Measurements from ENCODE around the gene KIF1A. TPM values are rescaled to one million over a fixed set of nuclear protein-coding genes. Genes with fewer than 3 reads are reported as not detected.

KIF1A gene
- total and polyA plus RNA-seq, 2 of the 8 experiments (the other 6 are each of a cell fraction or from before 2014, with no cell fraction given) = 61.3 to 281 TPM

DNA sequence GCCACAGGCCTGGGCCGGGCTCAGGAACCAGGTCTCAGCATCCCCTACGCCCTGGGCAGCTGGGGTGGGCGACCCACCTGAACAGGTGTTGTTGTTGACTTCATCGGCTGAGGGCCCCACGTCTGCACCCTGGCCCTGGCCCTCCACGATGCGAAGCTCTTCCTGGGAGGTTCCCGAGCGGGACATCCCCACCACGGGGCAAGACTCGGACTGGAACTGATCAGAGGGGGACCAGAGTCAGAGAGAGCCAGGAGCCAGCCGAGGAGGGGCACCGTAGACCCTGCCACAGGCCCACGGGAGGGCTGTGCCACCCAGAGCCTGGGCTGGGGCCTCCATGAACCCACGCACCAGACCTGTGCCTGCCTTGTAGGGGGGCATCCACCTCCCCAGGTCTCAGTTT lies 74.1 kb downstream of the KIF1A start:
- no peaks in the 10 kb centered on the region for H3K27me3 ChIP-seq (replicated peaks in 1 of 4; ENCODE audit: control insufficient read depth in 3 of 4, extremely low read depth in 1 of 4, insufficient read depth in 3 of 4, low read length in 3 of 4)
- H3K4me3 ChIP-seq (ENCODE audit: extremely low read depth in 1 of 4, insufficient read depth in 2 of 4, low read depth in 3 of 4, low read length in 4 of 4) = no peak overlapping the region
- 97% methylated on average over 10 of the region's 15 CpGs; no CpG with 5 or more reads in 1 of the 2 experiments for WGBS, 2 experiments (ENCODE audit: extremely low coverage in 1 of 2, insufficient coverage in 1 of 2, insufficient read length in 1 of 2, insufficient replicate concordance in 2 of 2, low coverage in 1 of 2, low lambda C conversion rate in 2 of 2, missing lambda C conversion rate in 1 of 2)
- no peak overlapping the region for H2BK15ac ChIP-seq (ENCODE audit: low read length)
- H3K4ac ChIP-seq (replicated peaks; ENCODE audit: insufficient read length, low read depth, low read length) = no peak overlapping the region
- H3K4me2 ChIP-seq (ENCODE audit: insufficient read depth in 1 of 2, low read depth in 2 of 2, low read length in 2 of 2) = no peak overlapping the region
- no peak overlapping the region for H2BK20ac ChIP-seq (ENCODE audit: low read length)
- no peak overlapping the region for H3K27ac ChIP-seq (ENCODE audit: low read depth, low read length)
- ChIA-PET CTCF (ENCODE audit: partially characterized antibody) (no interaction called here), POLR2A (ENCODE audit: partially characterized antibody) (interaction anchor here (0.9 to 3.4 kb wide), 6 partner anchors 10 to 32 kb away, joined by 3 to 21 read pairs (median 6); no protein-coding TSS in a partner anchor)
- H4K8ac ChIP-seq (ENCODE audit: extremely low read depth, insufficient read depth, low read length) = no peak overlapping the region
- H3K23me2 ChIP-seq (ENCODE audit: low read depth, low read length) = no peaks in the 10 kb centered on the region
- no peak overlapping the region for H4K91ac ChIP-seq (replicated peaks; ENCODE audit: insufficient read length, low read length)
- H2BK12ac ChIP-seq (ENCODE audit: low read depth, low read length) = no peak overlapping the region
- no peak overlapping the region for H3K14ac ChIP-seq (ENCODE audit: insufficient read length)
- H3K4me1 ChIP-seq (replicated peaks in 1 of 4; ENCODE audit: control insufficient read depth in 3 of 4, insufficient read depth in 4 of 4, low read length in 3 of 4) = no peaks in the 10 kb centered on the region
- no peak overlapping the region for H3K23ac ChIP-seq (ENCODE audit: insufficient read length)
- no peak overlapping the region for H2BK120ac ChIP-seq (replicated peaks; ENCODE audit: low read depth, low read length)
- no peak for FAIRE-seq
- H3K79me1 ChIP-seq (ENCODE audit: low read depth, low read length) = no peaks in the 10 kb centered on the region; the same call in none of the 2 replicates
- H2AFZ ChIP-seq (ENCODE audit: low read length) = no peak overlapping the region
- no peak overlapping the region for H2BK5ac ChIP-seq (ENCODE audit: low read depth, low read length)
- no peaks in the 10 kb centered on the region; a peak in 1 of 4 replicates for H3K79me2 ChIP-seq (ENCODE audit: control insufficient read depth in 1 of 2, insufficient read depth in 2 of 2, low read length in 2 of 2)
- H3K36me3 ChIP-seq (ENCODE audit: control insufficient read depth in 2 of 4, insufficient read depth in 4 of 4, low read length in 3 of 4) = peaks cover 32 to 85% (median 69%) of the 10 kb centered on the region in 4 experiments; a peak in 7 of 8 replicates
- peaks cover 13% of the 10 kb centered on the region in 2 experiments for H4K20me1 ChIP-seq (replicated peaks in 1 of 2; ENCODE audit: control insufficient read depth in 1 of 2, insufficient read depth in 2 of 2, low read length in 2 of 2)
- H3K9ac ChIP-seq (replicated peaks in 1 of 4; ENCODE audit: extremely low read depth in 1 of 4, low read depth in 3 of 4, low read length in 3 of 4) = no peak overlapping the region
- no peak overlapping the region for H3K56ac ChIP-seq (replicated peaks; ENCODE audit: insufficient read length, low read depth, low read length)
- no peaks in the 10 kb centered on the region for H3K9me3 ChIP-seq (ENCODE audit: insufficient read depth in 2 of 2, low read depth in 1 of 2, low read length in 1 of 2)
- no peak overlapping the region for H3K18ac ChIP-seq (ENCODE audit: extremely low read depth, low read length)
- DNase-seq (ENCODE audit: low read depth in 1 of 2, low spot score in 2 of 2) = no peak
- no peak overlapping the region for H2AK5ac ChIP-seq (ENCODE audit: low read depth, low read length)
- no peak overlapping the region for H4K5ac ChIP-seq (ENCODE audit: insufficient read length, low read depth, low read length)
- TF ChIP-seq TAF1 (IDR thresholded peaks at IDR 0.05; ENCODE audit: low read depth, low read length) (no peak), HDAC6 (IDR thresholded peaks at IDR 0.05; ENCODE audit: low read depth, low read length) (no peak), RAD21 (IDR thresholded peaks at IDR 0.05 in 1 of 2, conservative IDR thresholded peaks at IDR 0.05 in 1 of 2; ENCODE audit: low read depth in 2 of 2, low read length in 2 of 2) (no peak), RBBP5 (IDR thresholded peaks at IDR 0.05; ENCODE audit: borderline replicate concordance, low read depth, low read length) (no peak), SIRT6 (IDR thresholded peaks at IDR 0.05; ENCODE audit: low read length) (no peak), SIN3A (conservative IDR thresholded peaks at IDR 0.05 in 1 of 2, IDR thresholded peaks at IDR 0.05 in 1 of 2; ENCODE audit: low read depth in 1 of 2, low read length in 2 of 2) (no peak), CHD2 (IDR thresholded peaks at IDR 0.05; ENCODE audit: low read length) (no peak), SP2 (IDR thresholded peaks at IDR 0.05; ENCODE audit: low read length) (no peak), RNF2 (IDR thresholded peaks at IDR 0.05; ENCODE audit: borderline replicate concordance, low read depth, low read length, missing control alignments, poor library complexity, severe bottlenecking) (no peak), CHD1 (IDR thresholded peaks at IDR 0.05; ENCODE audit: low read depth, low read length) (no peak), CTBP2 (IDR thresholded peaks at IDR 0.05; ENCODE audit: borderline replicate concordance, insufficient read depth, insufficient read length, low read length) (no peak), HDAC2 (IDR thresholded peaks at IDR 0.05; ENCODE audit: borderline replicate concordance in 1 of 2, low read depth in 2 of 2, low read length in 2 of 2) (no peak), NANOG (IDR thresholded peaks at IDR 0.05; ENCODE audit: insufficient read depth, low read depth, low read length, poor library complexity, severe bottlenecking) (no peak)
